ENCODE measurements around the gene PCDH17.

The PCDH17 gene

GRCh38 chr13:57634839-57635165 is 3.3 kb downstream of the PCDH17 start:
- TF ChIP-seq CTCF (IDR thresholded peaks at IDR 0.05; ENCODE audit: low read depth, low read length): no peak
- no peak for DNase-seq (ENCODE audit: low read depth, low spot score)
- H3K4me3 ChIP-seq (ENCODE audit: low read depth, low read length): peak overlapping the region; percentile 16
- in situ Hi-C loops (cut with HindIII; ENCODE audit: low sequenced_read_pairs): no loop called here

- no peak for TF ChIP-seq CTCF (IDR thresholded peaks at IDR 0.05; ENCODE audit: low read depth, low read length)
These were observed 4.1 kb downstream of the PCDH17 start for GRCh38 chr13:57635541-57636085.

GRCh38 chr13:57636816-57637215 is 5.3 kb downstream of the PCDH17 start:
- in situ Hi-C loops (cut with HindIII; ENCODE audit: low sequenced_read_pairs): no loop called here
- DNase-seq (ENCODE audit: low read depth, low spot score): no peak
- TF ChIP-seq CTCF (IDR thresholded peaks at IDR 0.05; ENCODE audit: low read depth, low read length): no peak

More at GRCh38 chr13:57635541-57636085, 4.1 kb downstream of the PCDH17 start:
- no peak overlapping the region for H3K4me3 ChIP-seq (ENCODE audit: low read depth, low read length)
- DNase-seq (ENCODE audit: low read depth, low spot score): no peak
- in situ Hi-C loops (cut with HindIII; ENCODE audit: low sequenced_read_pairs): no loop called here

DNA sequence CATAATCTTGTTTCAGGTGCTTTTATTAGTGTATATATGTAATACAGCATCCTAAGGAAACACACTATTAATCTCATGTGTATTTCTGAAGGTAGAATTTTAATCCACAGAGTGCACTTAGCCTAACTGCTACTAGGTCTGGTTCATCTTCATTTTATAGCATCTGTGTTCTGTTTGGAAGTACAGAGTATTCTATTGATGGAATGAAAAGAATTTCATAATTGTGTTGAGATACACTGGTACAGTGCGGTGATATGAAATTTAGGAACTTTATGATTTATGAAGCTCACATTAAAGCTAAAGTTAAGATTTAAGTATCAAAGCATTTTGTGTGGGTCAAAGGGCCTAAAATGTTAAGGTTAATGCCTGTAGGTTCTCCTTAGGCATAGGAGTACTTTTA is 6.0 kb downstream of the PCDH17 start:
- in situ Hi-C loops (cut with HindIII; ENCODE audit: low sequenced_read_pairs): no loop called here
- TF ChIP-seq CTCF (IDR thresholded peaks at IDR 0.05; ENCODE audit: low read depth, low read length): no peak
- no peak for DNase-seq (ENCODE audit: low read depth, low spot score)
- no peak overlapping the region for H3K4me3 ChIP-seq (ENCODE audit: low read depth, low read length)

More at GRCh38 chr13:57636816-57637215, 5.3 kb downstream of the PCDH17 start:
- H3K4me3 ChIP-seq (ENCODE audit: low read depth, low read length): no peak overlapping the region

GRCh38 chr13:57638186-57638890 is 6.8 kb downstream of the PCDH17 start:
- in situ Hi-C loops (cut with HindIII; ENCODE audit: low sequenced_read_pairs): no loop called here
- no peak overlapping the region for H3K4me3 ChIP-seq (ENCODE audit: low read depth, low read length)
- no peak for DNase-seq (ENCODE audit: low read depth, low spot score)
- no peak for TF ChIP-seq CTCF (IDR thresholded peaks at IDR 0.05; ENCODE audit: low read depth, low read length)

DNA sequence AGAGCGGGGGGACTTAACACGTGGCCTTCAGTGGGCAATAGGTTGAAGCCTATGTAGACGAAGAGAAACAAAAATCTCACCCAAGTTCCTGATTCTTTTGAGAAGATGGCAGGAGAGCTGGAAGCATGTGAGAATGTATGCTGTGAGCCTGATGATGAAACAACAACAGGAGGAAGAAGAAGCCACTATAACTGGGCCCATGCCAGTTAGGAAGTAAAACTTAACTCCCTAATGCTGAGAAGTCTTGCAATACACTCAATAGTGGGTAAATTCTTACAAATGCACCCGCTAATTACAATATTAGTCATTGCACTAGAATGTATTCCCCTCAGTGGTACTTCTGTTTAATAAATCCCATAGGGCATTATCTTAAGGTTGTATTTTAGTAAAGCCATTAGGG is 9.1 kb downstream of the PCDH17 start:
- TF ChIP-seq CTCF (IDR thresholded peaks at IDR 0.05; ENCODE audit: low read depth, low read length): no peak
- H3K4me3 ChIP-seq (ENCODE audit: low read depth, low read length): no peak overlapping the region
- DNase-seq (ENCODE audit: low read depth, low spot score): no peak
- in situ Hi-C loops (cut with HindIII; ENCODE audit: low sequenced_read_pairs): no loop called here

Data from astrocyte of the spinal cord (primary cell).